Activated gamma-delta T cell treated with Interleukin-2 at 50 U/mL for 16 hours (primary cell): Measurements from ENCODE around the gene KPNB1.

Experiments used
- DNase-seq: peaks from one replicate; pipeline ENCODE4 v3.0.0-alpha.2; 2020

The KPNB1 gene

DNA sequence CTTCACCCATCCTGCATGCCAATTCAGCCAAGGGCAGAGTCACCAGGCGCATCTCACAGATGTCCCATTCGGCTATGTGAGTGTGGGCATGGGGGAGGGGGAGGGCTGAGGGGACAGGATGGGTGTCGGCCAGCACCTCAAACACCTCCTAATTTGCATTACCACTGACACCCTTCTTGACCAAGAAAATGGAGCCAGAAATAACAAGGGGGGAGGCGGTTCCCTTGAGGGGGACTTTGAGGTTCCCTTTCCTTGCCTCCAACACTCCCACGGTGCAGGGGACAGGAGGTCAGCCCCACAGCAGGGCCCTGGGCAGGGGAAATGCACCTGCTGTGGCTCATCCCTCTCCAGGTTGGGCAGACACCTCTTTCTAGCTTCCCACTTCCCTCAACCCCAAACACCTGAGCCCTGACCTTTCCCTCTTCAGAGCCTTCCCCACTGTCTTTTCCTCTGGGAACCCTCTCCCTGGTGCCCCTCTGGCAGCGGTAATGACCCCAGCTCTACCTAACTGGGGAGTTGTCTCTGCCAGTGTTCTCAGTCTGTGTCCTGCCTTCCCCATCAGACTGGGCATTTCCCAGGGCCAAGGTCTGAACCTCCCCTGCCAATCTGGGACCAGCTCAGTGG is 65.2 kb downstream of the KPNB1 start:
- no peak for DNase-seq

DNA sequence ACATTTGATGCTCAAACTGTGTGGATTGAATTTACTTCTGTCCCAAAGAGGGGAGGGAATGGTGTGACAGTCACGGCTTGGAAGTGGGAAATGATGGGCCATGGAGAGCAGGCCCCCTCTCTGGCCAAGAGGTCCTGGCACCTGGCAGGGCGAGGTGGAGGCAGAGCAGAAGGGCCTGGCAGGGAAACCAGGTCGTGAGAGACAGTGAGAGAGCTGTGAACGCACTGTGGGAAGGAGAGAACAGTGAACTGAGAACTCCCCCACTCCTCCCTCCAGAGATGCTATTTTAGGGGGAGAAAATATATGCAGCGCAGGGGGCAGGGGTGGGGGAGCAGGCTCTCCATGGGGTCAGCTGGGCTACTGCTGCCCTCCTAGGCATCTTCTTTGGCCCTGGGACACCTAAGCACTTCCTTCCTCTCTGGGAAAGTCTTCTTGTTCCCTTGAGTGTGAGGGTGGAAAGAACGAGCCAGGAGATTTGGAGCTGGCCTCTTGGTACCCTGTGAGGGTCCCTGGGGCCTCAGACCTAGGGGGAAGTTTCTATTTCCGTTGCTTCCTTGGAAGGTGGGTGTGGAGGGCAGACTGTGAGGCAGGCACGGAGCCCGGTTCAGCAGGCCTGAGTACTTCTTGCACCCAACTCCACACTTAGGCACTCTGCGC is 66.1 kb downstream of the KPNB1 start:
- no peak for DNase-seq

GRCh38 chr17:47716375-47716774 is 66.7 kb downstream of the KPNB1 start:
- no peak for DNase-seq

GRCh38 chr17:47717261-47717697 is 67.6 kb downstream of the KPNB1 start:
- no peak for DNase-seq

DNA sequence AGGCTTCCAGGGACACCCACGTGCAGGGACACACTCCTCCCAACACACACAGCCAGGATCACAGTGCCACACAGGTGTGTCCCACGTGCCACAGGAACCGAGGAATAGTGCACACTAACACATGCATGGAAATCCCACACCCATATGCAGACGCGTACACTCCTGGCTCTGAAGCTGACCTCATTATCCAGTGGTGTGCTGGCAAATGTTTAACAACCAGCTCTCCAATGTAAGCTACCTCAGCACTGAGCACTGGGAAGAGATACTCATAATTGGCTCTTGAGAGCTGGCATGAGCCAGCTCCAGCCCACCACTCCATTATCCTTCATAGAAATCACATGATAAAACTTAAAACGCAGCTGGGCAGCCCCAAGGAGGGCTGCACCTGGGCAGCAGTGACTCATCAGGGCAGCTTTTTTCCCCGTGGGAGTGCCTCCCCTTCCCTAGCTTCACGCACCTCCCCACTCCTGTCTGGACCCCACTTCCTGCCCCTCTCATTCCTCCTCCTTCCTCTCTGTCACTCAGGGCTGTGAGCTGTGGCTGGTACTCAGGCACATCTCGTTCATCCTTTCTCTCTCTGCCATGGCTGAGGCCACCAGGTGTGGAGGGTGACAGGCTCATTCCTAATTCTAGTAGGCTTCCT is 68.4 kb downstream of the KPNB1 start:
- no peak for DNase-seq

DNA sequence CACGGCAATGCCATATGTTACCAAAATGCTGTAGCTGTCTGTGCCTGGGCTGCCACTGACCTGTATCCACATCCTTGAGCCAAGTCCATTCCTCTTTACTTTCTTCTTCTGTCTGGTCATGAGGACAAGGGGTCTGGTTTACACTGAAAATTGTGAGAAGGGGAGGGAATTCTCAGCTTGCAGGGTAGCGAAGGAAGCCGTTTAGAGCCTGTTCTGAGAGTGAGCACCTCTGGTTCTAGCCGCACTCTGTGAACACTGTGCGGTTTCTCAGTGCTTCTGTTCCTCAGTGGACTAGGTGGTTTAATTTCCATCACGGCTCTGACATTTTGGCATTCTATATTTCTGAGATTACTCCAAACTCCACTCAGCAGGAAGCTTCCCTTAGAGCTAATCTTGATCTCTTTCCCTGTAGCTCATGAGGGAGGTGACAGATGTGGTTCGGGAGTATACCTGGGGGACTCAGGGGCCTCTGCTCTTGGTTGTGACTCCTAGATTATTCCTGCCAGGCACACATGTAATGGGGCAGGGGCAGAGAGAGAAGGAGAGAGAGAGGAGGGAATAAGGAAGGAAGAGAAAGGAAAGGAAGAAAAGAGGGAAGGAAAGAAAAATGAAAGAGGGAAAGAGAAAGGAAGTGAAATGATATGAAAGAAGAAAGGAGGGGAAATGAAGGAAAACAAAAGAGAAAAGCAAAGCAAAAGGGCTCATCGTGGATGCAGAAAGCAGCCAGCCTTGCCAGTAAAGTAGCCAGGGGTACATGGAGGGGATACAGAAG is 69.1 kb downstream of the KPNB1 start:
- DNase-seq: no peak

DNA sequence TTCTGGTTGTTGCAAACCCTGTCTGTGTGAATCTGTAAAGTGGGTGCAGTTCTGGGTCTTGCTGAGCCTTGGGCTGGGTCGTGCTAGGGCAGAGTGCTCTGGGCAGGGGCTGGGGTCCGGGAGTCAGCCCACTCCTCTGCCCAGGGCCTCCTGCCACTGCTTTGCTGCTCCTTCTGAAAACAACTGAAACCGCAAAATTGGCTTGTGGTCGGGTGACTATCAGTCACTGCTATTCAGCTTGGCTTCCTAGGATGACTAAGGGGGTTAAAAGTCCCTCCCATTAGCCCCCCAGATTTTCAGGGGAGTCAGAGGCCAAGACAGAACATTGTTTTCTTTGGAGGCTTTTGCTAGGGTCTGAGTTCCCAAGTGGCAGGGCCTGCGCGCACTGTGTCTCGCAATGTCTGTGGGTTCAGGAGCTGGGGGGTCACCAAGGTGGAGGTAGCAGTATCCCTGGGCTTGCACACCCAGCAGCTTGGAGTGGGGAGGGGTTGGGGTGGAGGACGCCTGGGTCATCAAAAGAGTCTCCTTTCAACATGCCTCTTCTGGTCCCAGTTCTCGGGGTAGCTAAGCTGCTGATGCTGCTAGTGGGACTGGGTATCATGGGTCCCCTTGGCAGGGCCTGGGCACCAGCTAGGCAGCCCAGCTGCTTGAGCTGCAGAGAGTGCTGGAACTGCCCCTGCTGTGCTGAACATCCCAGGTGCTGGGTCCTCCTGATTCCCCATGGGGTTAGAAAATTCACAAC is 69.9 kb downstream of the KPNB1 start:
- peak; percentile 52 for DNase-seq

DNA sequence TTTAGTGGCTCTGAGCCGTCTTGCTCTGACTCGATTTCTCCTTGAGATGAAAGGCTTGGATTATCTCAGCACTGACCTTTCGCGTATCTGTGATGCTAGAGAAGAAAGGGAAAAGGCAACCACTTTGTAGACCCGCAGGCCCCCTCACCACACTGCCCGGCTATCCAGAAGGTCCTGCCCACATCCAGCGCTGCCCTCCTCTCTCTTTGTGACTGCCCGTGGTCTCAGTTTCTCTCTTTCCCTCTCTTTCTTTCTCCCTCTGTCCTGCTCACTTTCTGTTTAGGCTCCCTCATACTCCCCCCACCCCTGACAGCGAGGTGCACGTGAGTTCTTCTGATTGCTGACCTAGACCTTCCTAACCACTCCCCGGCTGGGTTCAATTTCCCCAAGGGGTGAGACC is 70.5 kb downstream of the KPNB1 start:
- no peak for DNase-seq

- DNase-seq: peak; percentile 77
Measured at GRCh38 chr17:47720754-47721533, 71.2 kb downstream of the KPNB1 start.

GRCh38 chr17:47721725-47722124 is 72.0 kb downstream of the KPNB1 start:
- no peak for DNase-seq

- DNase-seq: no peak
Measured at GRCh38 chr17:47724705-47725104, 75.0 kb downstream of the KPNB1 start.

- DNase-seq: no peak
Measured at GRCh38 chr17:47725446-47726111, 75.9 kb downstream of the KPNB1 start.

GRCh38 chr17:47726796-47727703 is 77.3 kb downstream of the KPNB1 start:
- no peak for DNase-seq

GRCh38 chr17:47727704-47728036 is 78.0 kb downstream of the KPNB1 start:
- no peak for DNase-seq

- no peak for DNase-seq
Measured at GRCh38 chr17:47728214-47728877, 78.6 kb downstream of the KPNB1 start.

DNA sequence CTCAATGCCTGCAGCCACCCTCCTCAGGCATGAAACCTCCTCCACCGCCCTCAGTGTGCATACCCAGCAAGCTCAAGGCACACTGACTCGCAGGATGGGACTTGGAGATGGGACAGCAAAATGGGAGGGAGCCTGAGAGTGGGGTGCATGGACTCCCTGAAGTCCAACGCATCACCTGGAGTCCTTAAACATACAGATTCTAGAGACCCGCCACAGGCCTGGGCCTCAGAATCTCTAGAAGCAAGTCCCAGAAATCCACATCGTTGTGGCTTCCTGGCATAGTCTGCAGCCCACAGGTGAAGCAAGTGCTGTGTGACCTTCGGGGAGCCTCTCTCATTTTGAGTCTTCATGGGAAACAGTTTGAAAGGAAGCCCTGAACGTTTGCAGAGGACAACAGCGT is 79.8 kb downstream of the KPNB1 start:
- no peak for DNase-seq

DNA sequence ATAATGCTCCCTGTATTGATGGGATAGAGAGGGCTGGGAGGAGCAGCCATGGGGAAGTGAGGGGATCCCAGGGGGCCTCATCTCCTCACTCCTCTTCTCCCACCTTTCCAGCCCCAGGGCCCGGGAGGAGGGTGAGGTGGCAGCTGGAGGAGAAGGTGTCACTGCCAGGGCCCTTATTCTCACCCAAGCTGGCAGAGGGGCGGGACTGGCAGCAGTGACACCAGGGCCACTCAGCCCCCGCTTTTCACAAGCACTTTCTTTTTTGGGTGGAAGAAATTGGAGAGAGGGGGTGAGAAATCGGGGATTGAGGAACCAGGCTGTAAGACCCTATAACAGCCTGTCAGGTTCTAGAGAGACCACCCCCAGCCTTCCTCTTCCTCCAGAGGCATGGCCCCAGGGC is 81.0 kb downstream of the KPNB1 start:
- DNase-seq: no peak

DNA sequence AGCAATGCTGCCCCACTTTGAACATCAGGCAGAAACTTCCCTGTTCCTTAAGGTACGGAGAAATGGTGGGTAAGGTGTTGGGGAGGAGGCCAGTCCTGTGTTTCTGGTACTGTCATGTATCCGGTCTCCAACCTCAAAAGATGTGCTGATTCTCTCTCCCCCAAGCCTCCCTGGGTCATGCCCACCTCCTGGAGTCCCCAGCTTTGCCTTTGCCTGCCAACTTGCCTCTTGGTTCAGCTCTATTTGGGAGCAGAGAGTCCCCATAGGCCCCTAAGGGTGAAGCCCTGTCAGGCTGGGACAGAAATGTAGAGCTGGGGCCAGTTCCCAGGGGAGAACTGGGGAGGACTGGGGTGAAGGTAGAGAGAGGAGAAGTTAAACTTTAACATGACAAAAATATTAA is 81.7 kb downstream of the KPNB1 start:
- no peak for DNase-seq

- peak; percentile 6 for DNase-seq
Measured at GRCh38 chr17:47732399-47733046, 82.8 kb downstream of the KPNB1 start.
